Stimulated activated CD8-positive, alpha-beta memory T cell treated with anti-CD3 and anti-CD28 coated beads, Interleukin-12 subunit alpha, Interleukin-12 subunit beta, amount 100 ng/mL, for 24 hours (primary cell): Measurements from ENCODE around the gene VSTM4.

Experiments used
- DNase-seq: peaks from one replicate; pipeline ENCODE4 v3.0.0-alpha.2; 2020; ENCODE audit errors: extremely low read depth

The VSTM4 gene

GRCh38 chr10:49141541-49142332, 26.4 kb upstream of the VSTM4 start:
- no peak for DNase-seq

GRCh38 chr10:49140304-49141177, 25.2 kb upstream of the VSTM4 start:
- no peak for DNase-seq

GRCh38 chr10:49139846-49140195, 24.5 kb upstream of the VSTM4 start:
- DNase-seq: no peak

- DNase-seq: no peak
Measured at GRCh38 chr10:49139028-49139845, 23.9 kb upstream of the VSTM4 start.

DNA sequence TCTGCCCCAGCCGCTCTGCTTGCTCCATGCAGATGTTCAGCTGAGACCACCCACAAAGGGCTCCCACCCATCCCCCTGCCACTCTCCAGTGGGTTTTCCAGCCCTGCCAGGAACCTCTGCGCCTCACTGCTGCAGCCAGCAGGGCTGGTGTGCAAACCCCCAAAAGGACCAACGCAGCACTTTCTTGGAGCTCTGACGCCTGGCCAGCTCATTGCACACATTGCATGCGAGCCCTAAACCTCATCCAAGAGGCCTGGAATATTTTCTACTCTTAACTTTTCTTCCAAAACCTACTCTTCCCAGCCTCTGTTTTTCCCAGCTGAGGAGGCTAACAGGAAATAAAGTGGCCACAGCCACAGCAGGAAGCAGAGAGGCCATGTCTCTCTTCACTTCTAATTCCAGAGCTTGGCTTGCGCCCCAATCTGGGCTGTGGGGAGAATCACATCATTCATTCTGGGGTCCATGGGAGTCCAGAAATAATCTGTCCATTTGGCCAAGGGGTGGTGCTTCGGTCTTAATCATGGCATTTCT, 23.1 kb upstream of the VSTM4 start:
- no peak for DNase-seq

- DNase-seq: no peak
Measured at GRCh38 chr10:49136525-49136924, 21.2 kb upstream of the VSTM4 start.

- DNase-seq: no peak
Measured at GRCh38 chr10:49135575-49136313, 20.4 kb upstream of the VSTM4 start.

DNA sequence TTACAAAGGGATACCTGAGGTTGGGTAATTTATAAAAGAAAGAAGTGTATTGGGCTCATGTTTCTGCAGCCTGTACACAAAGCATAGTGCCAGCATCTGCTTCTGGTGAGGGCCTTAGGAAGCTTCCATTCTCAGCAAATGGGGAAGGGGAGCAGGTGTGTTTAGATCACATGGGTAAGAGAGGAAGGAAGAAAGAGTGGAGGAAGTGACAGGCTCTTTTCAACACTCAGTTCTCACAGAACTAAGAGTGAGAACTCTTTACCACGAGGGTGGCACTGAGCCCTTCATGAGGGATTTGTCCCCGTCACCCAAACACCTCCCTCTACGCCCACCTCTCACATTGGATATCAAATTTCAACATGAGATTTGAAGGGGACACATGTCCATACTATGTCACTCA, 19.0 kb upstream of the VSTM4 start:
- no peak for DNase-seq

DNA sequence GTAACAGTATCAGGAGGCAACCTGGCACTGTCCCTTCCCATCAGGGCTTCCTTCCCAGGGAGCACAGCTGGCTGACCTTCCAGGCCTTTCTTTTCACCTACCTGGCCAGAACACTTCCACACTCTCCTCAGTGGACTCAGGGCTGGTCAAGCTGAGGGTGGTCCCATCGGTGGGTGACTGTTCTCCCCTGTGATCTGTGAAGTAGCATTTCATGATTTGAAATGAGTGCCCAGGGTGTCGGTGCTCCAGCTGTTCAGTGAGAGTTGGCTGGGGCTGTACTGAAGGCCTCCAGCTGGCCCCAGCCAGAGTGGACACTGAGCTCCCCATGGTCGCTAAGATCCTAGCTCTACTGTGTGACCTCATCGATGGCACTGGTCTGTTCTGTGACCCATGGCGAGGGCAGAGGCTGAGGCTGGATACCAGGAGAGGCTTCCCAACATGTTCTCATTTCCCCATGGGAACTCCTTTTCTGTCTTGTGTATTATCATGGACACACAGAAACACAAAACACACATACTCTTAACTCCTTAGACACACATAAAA, 18.5 kb upstream of the VSTM4 start, which contains the start of gene FAM170B:
TSS of gene FAM170B (minus strand) at position 316 of the 543 bp plus-strand sequence. CDS start at position 213, 103 bp downstream.
- no peak for DNase-seq

DNA sequence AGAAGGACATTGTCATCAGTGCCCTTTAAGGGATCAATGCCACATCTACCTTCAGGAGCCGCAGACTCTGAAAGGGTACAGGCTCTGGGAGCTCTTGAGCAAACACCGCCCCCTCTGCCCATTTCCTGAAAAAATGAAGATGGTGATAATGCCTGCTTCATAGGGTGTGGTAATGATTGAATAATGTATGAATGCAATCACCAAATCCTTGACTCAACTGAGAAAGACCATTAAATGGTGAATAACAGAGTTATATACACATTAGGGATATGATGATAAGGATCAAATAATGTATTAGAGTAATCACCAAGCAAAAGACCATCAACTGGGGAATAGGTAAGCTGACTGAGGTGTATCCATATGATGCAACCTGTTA, 17.0 kb upstream of the VSTM4 start:
- DNase-seq: no peak

DNA sequence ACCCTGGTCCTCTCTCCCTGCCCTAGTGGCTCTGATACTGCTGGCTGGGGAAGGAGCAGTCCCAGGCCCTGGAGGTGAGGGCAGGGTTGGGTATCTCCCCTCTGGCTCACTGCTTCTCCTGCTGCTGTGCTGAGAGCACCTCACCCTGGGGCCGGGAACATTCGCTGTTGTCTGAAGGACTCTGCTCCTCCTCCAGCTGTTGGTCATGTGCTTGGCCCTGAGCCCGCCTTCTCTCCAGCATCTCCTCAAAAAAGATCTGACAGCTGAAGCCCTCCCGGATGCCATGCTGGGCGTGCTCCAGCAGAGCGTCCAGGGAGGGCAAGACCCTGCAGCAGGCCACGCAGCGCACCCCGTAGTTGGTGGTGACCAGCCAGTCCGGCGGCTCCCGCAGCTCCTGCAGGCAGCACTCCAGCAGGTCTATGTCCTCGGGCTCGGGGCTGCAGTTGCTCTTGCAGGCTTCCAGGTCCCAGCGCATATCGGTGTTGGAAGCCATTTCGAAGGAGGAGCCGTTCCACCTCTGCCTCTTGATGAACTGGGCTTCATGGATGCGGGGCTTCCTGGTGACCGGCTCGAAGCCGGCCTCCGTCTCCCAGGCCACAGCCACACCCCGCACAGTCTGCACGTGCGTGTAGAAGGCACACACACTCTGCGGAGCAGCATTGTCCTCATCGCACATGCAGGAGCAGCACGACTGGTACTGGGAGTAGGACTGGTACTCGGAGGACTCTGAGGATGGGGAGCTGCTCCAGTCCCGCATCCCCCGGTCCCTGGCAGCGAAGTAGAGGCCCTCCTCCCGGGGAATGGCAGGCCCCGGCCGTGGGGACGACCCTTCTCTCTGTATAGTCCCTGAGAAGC, 16.4 kb upstream of the VSTM4 start:
- DNase-seq: no peak

- DNase-seq: no peak
Measured at GRCh38 chr10:49129376-49129775, 14.1 kb upstream of the VSTM4 start.

DNA sequence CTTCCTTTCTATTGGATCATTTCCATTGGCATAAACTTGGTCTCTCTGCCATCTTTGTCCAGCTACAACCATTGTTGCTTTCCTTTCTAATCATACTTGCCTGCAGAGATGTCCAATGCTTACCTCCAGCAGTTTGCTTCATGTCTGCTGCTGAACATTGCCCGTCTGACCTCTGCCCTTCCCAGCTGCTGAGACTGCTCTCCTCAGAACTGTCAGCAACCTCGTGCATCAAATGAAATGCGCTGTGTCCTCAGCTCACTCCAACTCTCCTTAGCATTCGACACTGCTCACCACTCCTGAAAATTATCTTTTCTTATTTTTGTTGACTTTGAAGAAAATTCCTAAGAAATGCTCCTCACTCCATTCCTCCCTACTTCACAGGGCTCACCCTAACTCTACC, 13.5 kb upstream of the VSTM4 start:
- no peak for DNase-seq

DNA sequence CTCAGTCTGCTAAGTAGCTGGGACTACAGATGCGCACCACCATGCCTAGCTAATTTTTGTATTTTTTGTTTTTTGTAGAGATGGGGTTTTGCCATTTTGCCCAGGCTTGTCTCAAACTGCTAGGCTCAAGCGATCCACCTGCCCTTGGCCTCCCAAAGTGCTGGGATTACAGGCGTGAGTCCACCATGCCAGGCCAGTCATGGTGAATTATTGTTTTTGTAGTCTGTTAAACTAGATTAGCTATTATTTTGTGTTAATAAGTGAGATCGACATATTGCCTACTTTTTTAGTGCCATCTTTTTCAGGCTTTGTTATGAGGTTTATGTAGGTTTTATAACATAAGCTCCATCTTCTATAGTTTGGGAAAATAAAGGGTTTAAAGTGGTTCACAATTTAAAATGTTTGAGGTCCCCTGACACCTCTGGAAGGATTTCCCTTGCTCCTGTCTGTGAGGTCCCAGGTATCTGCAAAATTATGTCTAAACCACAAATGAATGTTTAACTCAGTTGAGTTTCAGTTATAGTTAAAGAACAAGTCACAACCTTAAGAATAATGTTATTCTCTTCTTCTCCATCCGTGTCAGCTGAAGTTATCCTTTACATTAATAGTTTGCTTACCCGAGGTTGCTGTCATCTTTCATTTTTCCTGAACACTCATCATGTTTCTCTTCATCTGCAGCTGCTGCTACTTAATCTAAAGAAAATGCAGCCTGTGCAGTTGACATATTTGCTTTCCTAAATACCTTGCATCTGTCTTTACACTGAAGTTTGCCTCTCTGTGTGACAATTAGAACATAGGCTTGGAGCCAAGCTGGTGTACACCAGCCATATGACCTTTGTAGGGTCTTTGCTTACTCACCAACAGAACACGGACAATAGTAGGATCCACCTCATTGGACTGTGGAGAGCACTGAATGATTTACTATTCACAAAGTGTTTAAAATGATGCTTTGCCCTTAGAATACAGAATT, 8.9 kb upstream of the VSTM4 start:
- DNase-seq: no peak

DNA sequence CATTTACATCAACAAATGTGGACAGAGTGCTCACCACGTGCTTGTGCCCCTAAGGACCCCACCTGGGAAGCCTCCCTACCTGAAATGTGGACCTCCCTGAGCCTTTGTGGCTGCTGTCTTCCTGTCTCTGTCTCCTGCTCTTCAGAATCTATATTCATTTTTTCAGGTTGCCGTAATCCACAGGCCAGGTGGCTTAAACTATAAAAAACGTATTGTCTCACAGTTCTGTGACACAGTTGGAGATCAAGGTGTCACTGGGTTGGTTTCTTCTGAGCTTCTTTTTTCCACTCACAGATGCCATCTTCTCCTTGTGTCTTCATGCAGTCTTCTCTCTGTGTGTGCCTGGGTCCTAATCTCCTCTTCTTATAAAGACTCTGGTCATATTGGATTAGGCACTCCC, 5.6 kb upstream of the VSTM4 start:
- DNase-seq: no peak

GRCh38 chr10:49119746-49120145, 4.4 kb upstream of the VSTM4 start:
- DNase-seq: no peak

DNA sequence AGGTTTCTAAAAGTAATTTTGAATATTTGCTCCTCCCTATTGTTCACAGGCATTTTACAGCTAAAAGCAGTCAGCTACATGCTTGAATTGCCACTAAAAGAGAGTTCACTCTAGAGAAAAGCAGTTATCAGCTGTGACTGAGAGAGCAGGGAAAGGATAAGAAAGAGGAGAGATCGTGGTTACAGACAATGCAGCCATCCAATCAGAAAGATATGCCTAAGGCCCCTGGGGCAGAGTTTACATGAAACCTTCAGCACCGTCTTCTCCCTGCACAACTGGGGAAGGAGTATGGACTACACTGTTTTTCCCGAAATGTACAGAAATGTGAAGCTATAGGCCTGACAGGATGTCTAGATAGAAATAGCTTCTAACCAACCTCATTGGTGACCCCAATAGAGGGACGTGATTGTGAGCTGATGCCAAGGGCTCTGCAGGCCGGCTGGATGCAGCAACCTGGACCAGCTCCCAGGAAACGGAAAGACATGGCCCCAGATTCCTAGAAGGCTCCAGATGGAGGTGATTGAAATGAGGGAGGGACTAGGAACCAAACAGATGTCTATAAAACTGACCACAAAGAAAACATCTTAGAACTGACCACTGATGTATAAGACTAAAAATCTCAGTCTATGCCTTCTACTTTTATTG, 3.2 kb upstream of the VSTM4 start:
- no peak for DNase-seq

GRCh38 chr10:49117376-49118070, 2.2 kb upstream of the VSTM4 start:
- no peak for DNase-seq
